ENCODE measurements around the gene TMX1.

- no peak for TF ChIP-seq CTCF (IDR thresholded peaks at IDR 0.05; ENCODE audit: low read depth, low read length)
- no peak for TF ChIP-seq POLR2A (IDR thresholded peaks at IDR 0.05; ENCODE audit: extremely low read depth, insufficient read length)
Observed at GRCh38 chr14:51253880-51254279, 13.8 kb downstream of the TMX1 start.
